Effector CD4-positive, alpha-beta T cell (primary cell): Measurements from ENCODE around the gene CCDC171.
A peak's percentile ranks its signal among the peaks of the same experiment; 100 is the strongest.
"Not testable (repeated sequence)": the region's sequence is repeated elsewhere in the genome, so short reads cannot be mapped to it uniquely, and the experiment has no call there.

ENCODE experiments used
- DNase-seq: peaks from one replicate; pipeline ENCODE4 v3.0.0-alpha.2; 2020
- total RNA-seq: gene quantifications from one replicate; lab custom pipeline; 2026; lab: John Stamatoyannopoulos, UW

CCDC171 gene
- 1.7 reads per million for total RNA-seq

DNA sequence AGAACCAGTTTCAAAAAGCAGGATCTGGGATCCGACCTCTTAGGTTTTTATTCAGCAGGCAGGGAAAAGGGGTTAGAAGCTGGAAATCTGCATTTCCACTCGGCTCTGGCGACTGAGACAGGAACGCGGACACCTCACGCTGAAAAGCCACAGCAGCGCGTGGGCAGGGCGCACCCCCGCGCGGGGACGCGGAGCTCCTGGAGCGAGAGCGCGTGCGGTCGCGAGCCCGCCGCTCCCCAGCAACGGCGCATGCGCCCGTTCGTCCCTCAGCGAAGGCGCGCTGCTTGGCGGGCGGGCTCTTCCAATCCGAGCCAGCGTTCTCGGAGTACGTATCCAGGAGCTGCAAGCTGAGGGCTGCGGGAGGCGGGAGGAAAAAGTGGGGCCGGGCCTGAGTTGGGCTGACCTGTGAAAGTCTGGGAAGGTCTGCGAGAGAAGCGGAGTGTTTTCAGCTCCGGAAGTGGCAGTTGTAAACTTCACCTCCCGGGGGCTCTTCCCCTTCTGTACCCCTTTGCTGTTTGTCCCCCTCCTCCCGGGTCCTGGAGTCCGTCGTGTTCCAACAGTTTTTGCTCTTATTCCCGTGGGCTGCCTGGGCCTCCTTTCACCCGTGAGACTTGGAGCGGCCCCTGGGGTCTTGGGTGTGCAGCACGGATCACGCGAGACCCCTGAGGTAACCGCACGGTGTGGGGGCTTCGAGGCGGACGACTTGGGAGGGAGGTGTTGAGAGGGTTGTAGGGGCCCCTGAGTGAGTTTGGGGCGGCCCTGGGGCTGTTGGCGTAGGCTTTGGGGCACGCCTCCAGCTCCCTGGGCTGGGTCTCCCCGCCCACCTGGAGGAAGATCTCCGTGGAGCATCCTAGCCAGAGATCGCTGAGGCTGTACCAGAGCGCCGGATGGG is at the start of gene CCDC171:
Gene CCDC171, plus strand, starts transcription at position 408 of the 892 bp plus-strand sequence. CDS start 11,046 bp downstream, outside the sequence.
- peak; percentile 76 for DNase-seq

DNA sequence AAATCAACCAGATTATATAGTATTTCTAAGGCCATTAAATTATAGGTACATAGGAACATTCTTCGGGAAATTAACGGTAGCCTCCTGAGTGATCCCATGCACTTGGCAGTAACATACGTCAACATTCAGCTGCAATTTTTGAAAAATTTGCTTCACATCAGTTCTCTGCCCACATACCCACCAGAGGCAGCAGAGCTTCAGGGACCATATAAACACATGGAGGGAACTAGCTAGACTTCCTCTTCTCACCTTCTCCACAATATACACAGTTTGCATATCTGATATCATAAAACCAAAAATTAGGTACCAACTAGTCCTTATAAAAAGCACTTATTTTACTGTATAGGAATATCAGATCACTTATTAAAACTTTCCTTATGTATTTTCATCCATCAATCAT is 46.9 kb upstream of the CCDC171 start:
- DNase-seq, result no peak

DNA sequence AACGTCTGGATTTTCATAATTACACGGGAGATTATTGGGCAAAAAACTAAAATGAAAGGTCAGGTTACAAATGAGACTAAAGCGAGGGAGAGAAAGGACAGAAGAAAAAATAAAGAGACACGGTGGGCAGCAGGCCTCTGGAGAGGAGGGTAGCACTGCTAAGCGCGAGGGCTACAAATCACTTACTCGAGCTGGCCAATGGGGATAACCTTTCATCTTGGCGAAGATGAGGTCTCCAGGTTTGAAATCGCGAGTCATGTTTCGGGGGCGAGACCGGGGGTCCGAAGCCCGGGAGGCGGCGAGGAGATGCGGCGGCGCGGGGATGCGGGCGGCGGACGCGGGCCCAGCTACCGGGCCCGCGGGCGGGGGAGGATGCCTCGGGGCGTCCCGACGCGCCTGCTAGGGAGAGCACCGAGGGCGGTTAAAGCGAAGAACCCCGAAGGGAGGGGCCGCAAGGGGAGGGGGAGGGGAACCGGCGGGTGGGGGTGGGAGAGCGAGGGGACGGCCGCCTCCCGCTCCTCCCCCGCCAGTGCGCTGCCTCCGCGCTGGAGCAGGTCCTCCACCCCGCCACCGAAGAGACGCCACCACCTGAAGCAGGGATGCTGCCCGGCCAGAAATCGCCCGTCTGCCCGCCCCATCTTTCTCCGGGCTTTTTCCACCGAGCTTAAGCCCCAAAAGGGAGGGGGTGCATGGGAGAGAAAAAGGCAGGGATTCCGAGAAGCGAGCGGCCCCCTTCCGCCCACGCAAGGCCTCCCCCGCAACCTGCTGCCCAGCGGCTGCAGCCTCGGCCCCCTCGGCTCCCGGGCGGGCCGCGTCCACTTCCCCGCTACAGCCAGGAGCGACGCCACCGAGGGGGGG is 42.7 kb upstream of the CCDC171 start:
- DNase-seq, result peak; percentile 51

DNA sequence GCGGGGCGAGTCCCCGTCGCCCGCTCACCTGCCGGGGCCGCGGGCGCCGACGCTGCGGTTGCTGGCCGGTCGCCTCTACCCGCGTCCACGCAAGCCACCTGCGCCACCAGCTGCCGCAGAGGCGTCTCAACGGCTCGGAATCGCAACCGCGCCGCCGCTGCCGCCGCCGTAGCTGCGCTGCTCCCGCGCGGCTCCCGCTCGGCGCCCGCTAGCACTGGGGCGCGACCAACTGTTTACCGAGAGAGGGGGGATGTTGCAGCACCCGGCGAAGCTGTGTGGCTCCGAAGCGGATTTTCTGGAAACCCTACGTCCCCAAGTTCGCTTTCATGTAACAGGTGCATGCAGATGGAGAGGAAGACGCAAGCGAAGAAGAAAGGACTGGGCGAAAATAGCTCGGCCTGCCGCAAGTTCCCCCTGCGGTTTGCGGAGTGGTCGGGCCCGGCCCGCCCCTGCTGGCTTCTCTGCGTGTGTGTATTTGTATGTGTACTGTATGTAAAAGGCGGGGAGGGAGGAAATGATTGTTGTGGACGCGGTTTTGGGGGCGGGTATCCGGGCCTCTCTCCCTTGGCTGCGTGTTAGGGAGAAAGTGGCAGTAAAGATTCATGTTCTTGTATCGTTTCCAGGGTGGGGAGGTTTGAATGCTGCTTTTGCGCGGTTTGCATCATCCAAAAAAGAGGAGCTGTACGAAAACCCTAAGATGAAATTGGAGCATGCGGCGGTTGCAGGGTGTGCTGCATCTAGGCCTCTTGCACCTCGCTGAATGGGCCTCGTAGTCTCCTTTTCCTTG is 41.9 kb upstream of the CCDC171 start, which contains the start of gene PSIP1:
Gene PSIP1, minus strand, starts transcription at position 182 of the 787 bp plus-strand sequence. CDS start 782 bp downstream, outside the sequence.
- peak; percentile 78 for DNase-seq

DNA sequence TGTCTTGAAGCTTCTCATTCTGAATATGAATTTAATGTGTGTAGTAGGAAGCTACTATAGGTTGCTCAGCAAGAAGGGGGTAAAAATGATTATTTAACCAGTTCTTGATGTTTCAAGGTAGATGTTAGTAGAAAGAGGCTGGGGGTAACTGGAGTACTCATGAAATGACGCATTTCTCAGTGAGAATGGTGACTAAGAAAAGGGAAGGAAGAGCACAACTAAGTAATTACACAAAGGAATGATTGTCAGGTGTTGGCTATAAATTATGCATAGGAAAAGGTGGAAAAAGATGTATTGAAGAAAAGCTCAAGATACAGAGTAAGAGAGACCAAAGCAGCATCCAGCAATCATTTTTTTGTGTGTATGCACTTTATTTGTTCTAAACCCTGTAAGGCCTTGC is 40.6 kb upstream of the CCDC171 start:
- no peak for DNase-seq

DNA sequence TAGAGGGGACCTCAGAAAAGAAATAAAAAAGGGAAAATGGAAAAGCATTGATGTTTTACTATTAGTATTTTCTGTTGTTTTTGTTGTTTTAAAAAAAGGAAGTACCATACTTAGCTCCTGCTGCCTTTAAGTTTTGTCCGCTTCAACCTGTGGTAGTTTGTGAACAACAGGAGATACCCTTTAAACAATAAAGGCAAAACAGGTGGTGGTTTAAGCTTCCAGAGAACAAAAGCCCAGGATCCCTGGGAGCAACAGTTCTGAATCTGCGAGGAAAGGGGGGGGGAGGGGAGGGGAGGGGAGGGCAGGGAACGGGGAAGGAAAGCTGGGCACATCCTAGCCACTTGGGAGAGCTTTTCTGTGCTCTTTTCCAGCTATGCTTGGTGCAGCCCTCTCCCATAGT is 40.0 kb upstream of the CCDC171 start:
- no peak for DNase-seq

DNA sequence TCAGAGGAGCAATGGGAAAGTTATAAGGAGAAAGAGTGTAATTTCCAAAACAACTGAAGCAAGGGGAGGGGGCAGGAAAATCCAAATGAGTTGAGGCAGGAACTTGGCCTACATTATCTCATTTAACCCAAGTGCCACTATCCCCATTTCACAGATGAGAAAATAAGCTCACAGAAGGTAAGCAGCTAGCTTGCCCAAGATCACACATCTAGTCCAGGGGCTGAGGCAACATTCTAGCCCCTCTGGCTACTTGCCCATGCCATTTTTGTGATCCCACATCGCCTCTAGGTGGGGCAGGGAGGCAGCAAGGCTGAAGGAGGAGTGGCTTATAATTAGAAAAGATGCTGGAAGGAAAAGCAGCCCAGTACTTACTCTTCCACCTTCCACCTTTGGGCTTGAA is 39.5 kb upstream of the CCDC171 start:
- no peak for DNase-seq

DNA sequence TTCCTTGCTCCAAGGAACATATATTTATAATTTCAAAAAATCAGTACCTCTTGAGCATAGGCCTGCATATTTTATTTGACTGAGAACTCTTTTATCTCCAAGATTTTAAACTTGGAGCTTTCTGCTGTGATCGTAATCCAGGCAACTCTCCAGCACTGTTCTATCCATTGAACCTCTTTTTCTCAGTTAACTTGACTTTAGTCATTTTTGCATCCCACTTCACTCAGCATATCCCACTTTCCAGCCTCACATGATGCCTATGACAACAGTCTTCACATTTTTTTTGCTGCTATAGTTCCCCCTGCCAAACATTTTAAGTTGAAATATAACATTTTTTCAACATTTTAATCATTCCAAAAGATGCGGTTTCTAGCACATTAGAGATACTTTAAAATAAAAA is 33.0 kb upstream of the CCDC171 start:
- DNase-seq, result no peak

DNA sequence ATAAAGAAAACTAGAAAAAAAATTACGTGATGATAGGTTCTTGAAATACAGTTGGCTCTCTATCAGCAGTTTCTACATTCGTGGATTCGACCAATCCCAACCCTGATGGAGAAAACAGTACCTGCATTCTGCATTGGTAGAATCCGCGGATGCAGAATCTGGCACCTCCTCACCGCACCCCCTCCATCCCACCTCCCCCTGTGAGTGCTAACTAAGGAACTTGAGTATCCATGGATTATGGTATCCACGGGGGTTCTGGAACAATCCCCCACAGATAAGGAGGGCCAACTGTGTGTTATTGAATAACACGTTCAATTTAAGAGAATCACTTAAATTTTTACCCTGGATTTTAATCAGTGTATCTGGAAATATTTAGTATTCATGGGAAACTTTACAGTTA is 31.6 kb upstream of the CCDC171 start:
- no peak for DNase-seq

DNA sequence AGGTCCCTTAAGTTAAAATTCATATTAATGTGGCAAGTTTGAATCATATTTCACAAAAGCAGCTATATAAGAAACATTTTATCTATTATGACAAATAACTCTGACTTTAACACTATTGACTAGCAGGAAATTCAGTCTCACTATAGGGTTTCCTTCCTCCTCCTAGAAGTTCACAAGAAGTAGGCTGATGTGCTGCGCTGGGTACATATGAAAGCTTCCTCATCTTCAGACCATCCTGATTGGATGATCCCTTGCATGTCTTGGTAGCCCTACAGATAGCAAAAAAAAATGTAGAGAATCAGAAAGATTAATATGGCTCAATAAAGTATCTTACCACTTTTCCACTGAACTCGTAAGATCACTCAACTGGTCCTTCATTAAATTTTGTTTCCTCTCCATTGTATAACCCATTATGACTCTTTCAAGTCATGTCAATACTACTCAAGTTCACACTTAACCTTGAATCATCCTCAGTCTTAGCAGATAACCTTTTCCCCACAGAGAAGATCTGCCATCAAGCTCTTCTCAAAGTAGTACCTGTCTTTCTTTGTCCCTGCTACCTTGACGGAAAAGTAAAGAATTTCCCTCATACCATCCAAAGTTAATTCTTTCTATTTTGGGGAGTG is 30.6 kb upstream of the CCDC171 start:
- no peak for DNase-seq

DNA sequence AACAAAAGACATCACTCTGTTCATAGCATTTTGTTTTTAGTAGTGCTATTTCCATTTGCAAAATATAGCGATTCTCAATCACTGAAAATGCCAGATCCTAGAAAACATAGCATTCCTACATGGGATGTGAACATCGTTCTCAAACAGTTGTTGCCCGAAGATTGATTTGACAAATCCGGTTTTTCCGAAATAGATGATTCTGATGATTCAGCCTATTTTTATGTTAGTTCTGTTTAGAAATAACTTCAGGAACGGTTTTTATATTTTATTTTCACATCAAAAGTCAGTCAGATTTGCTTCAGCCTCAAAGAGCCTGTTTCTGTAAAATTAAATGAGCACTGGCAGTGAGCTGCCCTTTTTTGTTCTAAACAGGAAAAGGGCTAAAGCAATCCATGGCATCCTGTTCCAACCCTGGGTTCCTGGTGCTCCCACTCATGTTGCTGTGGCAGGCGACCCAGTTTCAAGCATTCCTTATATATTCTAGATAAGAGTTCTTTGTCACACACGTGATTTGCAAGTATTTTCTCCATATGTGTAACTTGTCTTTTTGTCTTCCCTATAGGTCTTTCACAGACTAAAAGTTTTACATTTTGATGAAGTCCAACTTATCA is 27.9 kb upstream of the CCDC171 start:
- no peak for DNase-seq

DNA sequence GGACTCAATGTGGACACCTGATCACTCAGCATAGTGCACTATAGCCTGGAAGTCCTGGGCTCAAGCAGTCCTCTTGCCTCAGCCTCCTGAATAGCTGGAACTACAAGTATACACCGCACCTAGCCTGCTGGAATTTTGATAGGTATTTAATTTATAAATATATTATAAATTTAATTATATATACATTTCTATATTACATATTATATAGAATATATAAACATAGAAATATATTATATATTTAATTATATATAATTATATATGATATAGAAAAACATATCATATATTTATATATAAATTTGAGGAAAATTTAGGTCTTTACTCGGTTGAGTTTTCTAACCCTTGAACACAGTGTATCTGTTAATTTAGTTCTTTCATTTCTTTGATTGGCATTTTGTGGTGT is 26.9 kb upstream of the CCDC171 start:
- DNase-seq, result no peak

DNA sequence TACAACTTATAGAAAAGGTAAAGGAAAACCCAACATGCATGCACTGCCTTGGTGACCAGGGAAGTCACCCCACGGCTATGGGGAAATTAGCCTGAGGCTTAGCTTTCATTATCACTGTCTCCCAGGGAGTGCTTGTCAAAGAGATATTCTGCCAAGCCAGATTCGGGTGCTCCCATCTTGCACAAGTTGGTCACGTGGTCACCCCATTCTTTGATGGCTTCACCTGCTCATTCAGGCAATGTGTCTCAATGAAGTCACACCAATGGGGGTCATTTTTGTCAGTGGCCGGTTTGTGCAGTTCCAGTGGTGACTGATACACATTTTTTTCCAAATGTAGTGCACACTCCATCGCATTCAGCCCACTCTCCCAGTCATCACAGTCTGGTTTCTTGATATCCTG is 25.8 kb upstream of the CCDC171 start:
- not testable (repeated sequence) for DNase-seq

DNA sequence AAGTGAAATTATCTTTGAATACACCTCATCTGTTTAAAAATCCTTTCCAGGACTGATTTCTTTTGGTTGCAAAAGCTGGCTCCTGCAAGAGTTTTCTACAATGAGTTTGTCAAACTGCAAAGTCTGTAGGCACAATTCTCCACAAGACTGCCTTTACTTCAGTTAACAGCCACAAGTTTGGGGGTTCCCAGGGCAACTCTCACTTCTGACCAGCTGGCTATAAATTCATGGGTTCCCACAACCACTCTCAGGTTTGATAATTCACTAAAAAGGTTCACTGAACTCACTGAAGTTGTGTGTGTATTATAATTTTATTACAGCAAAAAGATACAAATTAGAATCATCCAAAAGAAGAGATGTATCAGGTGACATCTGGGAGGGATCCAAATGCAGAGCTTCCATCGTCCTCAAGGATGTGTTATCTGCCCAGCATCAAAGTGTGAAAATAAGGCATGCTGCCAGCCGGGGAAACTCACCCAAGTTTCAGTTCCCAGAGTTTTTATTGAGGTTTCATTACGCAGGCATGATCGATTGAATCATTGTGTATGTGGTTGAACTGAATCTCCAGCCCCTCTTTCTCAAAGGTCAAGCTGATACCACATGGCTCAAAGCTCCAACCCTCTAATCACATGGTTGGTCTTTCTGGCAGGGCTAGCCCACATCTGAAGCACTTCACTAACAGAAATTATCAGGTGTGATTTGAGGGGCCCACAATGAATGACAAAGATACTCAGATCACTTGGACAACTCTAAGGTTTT is 23.1 kb upstream of the CCDC171 start:
- no peak for DNase-seq

DNA sequence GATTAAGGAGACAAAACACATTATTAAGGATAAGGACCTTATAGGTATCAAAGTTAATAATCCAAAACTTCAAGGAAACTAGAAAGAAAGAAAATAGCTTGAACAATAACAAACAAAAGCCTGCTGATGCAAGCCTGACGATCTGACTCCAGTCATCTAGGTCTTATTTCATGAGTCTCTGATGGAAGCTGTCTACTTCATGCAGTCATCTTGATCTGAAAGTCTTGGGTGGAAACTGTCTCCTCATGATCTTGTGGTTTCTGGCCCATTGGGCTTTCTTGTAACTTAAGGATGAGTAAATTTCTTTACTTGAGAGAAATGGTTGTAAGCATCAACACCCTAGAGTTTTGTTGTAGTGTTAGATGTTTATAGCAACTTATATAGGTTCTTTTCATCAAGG is 21.5 kb upstream of the CCDC171 start:
- no peak for DNase-seq

DNA sequence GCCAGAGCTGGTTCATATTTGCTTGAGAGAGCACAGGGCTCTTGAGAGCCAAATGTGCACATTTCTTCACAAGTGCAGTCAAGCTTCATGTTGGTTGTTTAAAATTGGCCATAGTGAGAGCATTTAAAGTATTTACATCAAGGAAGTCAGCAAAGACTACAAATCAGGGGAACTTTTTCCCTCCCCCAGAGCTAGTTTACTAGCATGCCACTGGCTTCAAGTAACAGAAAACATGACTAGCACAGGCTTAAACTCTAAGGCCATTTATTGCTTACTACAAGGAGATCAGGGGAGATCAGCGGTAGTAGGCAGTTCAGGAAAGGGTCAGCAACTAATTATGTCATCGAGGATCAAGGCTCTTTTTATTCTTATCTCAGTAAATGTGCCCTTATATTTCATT is 11.0 kb upstream of the CCDC171 start:
- DNase-seq, result no peak

DNA sequence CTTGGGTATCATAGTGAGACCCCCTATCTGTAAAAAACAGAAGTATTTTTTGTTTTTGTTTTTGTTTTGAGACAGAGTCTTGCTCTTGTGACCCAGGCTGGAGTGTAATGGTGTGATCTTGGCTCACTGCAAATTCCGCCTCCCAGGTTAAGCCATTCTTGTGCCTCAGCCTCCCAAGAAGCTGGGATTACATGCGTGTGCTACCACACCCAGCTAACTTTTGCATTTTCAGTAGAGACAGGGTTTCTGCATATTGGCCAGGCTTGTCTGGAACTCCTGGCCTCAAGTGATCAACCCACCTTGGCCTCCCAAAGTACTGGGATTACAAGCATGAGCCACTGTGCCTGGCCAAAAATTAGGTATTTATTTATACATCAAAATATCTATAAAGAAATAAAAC is 10.2 kb upstream of the CCDC171 start:
- no peak for DNase-seq

DNA sequence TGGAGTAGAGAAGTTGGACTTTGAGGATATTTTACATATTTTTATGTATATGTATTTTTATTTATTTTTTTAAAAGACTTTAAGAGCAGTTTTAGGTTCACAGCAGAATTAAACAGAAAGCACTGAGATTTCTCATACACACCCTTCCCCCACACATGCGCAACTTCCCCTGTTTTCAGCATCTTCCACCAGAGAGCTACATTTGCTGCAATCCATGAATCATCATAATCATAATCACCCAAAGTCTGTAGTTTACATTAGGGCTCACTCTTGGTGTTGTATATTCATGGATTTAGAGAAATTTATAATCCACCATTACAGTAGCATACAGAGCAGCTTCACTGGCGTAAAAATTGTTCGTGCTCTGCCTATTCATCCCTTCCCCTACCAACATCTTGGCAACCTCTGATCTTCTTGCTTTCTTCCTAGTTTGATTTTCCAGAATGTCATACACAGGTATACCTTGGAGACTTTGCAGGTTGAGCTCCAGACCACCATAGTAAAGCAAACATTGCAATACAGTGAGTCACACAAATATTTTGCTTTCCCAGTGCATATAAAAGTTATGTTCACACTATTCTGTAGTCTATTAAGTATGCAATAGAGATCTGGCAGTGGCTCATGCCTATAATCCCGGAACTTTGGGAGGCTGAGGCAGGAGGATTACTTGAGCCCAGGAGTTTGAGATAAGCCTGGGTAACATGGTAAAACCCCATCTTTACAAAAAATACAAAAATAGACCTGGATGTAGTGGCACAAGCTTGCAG is 9.6 kb upstream of the CCDC171 start:
- DNase-seq, result no peak

DNA sequence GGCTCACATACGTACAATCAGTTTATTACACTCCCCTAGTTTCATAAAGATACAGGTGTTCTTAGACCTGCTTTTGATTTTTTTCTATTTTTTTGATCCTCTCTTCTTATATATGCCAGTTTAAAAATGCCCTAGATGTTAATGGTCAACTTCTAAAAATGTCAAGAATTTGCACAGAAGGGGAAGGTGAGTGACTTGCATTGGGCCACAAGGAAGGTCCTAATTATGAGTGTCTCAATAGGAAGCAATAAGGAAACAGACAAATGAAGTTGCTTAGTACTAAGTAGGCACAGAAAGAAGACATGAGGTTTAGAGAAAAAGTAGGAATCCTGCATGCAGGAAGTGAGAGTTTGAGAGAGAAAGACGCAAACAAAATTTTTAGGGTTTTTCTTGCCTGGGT is 3.2 kb upstream of the CCDC171 start:
- DNase-seq, result no peak

DNA sequence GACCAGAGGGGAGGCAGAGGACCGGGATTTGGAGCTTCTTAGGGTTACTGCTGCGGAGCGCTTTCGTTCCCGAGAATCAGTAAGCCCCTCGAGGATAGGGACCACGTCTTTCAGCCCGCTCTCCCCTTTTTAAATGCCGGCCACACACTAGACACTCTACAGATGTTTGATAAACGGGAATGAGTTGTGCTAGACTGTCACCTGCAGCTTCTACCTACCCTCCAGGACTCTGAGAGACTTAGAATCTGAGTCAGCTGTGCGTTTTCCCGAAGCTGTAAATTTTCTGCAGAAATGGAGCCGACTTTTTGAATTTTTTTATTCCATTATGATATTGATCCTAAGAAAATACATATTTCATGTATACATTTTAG is 670 bp downstream of the CCDC171 start:
- DNase-seq, result no peak
